ENCODE measurements around the gene AP5S1.
"Not testable (repeated sequence)": the region's sequence is repeated elsewhere in the genome, so short reads cannot be mapped to it uniquely, and the experiment has no call there.

Gene AP5S1

GRCh38 chr20:3812975-3813847 lies 7.1 kb upstream of the AP5S1 start:
- DNase-seq, result no peak

- DNase-seq, result no peak
Observed at GRCh38 chr20:3813848-3814581, 6.3 kb upstream of the AP5S1 start.

GRCh38 chr20:3814928-3815495 lies 5.3 kb upstream of the AP5S1 start:
- DNase-seq, result no peak

GRCh38 chr20:3815703-3816315 lies 4.5 kb upstream of the AP5S1 start:
- no peak for DNase-seq

GRCh38 chr20:3818155-3819151 lies 1.9 kb upstream of the AP5S1 start:
- DNase-seq, result peak; percentile 70 to 83

GRCh38 chr20:3819411-3820047 lies 818 bp upstream of the AP5S1 start:
- DNase-seq, result no peak

- no peak for DNase-seq
Observed at GRCh38 chr20:3820901-3821727, 767 bp downstream of the AP5S1 start.

GRCh38 chr20:3821996-3822395 lies 1.6 kb downstream of the AP5S1 start:
- no peak for DNase-seq

GRCh38 chr20:3823881-3824280 lies 3.5 kb downstream of the AP5S1 start:
- DNase-seq, result no peak

GRCh38 chr20:3825526-3825925 lies 5.2 kb downstream of the AP5S1 start:
- DNase-seq, result no peak

- DNase-seq, result no peak
Observed at GRCh38 chr20:3826420-3826819, 6.1 kb downstream of the AP5S1 start.

- DNase-seq, result no peak
Observed at GRCh38 chr20:3828798-3829197, 8.5 kb downstream of the AP5S1 start.

GRCh38 chr20:3829891-3830290 lies 9.5 kb downstream of the AP5S1 start:
- DNase-seq, result not testable (repeated sequence)

GRCh38 chr20:3836132-3836531 lies 15.8 kb downstream of the AP5S1 start:
- no peak for DNase-seq

- DNase-seq, result no peak
Observed at GRCh38 chr20:3839328-3839727, 19.0 kb downstream of the AP5S1 start.

- DNase-seq, result not testable (repeated sequence)
Observed at GRCh38 chr20:3840201-3840600, 19.9 kb downstream of the AP5S1 start.

- no peak for DNase-seq
Observed at GRCh38 chr20:3842348-3842930, 22.1 kb downstream of the AP5S1 start.

GRCh38 chr20:3843490-3843889 lies 23.1 kb downstream of the AP5S1 start:
- peak; percentile 14 to 36 for DNase-seq

GRCh38 chr20:3843990-3844619 lies 23.8 kb downstream of the AP5S1 start:
- DNase-seq, result not testable (repeated sequence)

GRCh38 chr20:3846378-3846739 lies 26.0 kb downstream of the AP5S1 start:
- no peak for DNase-seq
